ENCODE data around the gene UBE2I.
"Not testable (repeated sequence)": the region's sequence is repeated elsewhere in the genome, so short reads cannot be mapped to it uniquely, and the experiment has no call there.

The UBE2I gene

GRCh38 chr16:1314399-1315068 lies 5.1 kb downstream of the UBE2I start:
- no peak for DNase-seq (ENCODE audit: low read depth)

GRCh38 chr16:1315081-1316032 lies 5.9 kb downstream of the UBE2I start:
- no peak for DNase-seq (ENCODE audit: low read depth)

GRCh38 chr16:1316033-1316405 lies 6.6 kb downstream of the UBE2I start:
- no peak for DNase-seq (ENCODE audit: low read depth)

GRCh38 chr16:1317479-1318267 lies 8.2 kb downstream of the UBE2I start:
- DNase-seq (ENCODE audit: low read depth) = no peak

- no peak for DNase-seq (ENCODE audit: low read depth)
Measured at GRCh38 chr16:1318268-1318545, 8.8 kb downstream of the UBE2I start.

GRCh38 chr16:1319041-1319440 lies 9.6 kb downstream of the UBE2I start:
- DNase-seq (ENCODE audit: low read depth) = no peak

- no peak for DNase-seq (ENCODE audit: low read depth)
Measured at GRCh38 chr16:1320097-1320496, 10.7 kb downstream of the UBE2I start.

GRCh38 chr16:1320658-1321240 lies 11.3 kb downstream of the UBE2I start:
- no peak for DNase-seq (ENCODE audit: low read depth)

- DNase-seq (ENCODE audit: low read depth) = no peak
Measured at GRCh38 chr16:1322407-1322806, 13.0 kb downstream of the UBE2I start.

- DNase-seq (ENCODE audit: low read depth) = no peak
Measured at GRCh38 chr16:1323296-1324239, 14.1 kb downstream of the UBE2I start.

- no peak for DNase-seq (ENCODE audit: low read depth)
Measured at GRCh38 chr16:1324286-1324826, 14.9 kb downstream of the UBE2I start.

GRCh38 chr16:1325261-1325660 lies 15.8 kb downstream of the UBE2I start:
- DNase-seq (ENCODE audit: low read depth) = no peak

- no peak for DNase-seq (ENCODE audit: low read depth)
Measured at GRCh38 chr16:1325673-1326371, 16.4 kb downstream of the UBE2I start.

GRCh38 chr16:1326391-1326790 lies 17.0 kb downstream of the UBE2I start:
- no peak for DNase-seq (ENCODE audit: low read depth)

GRCh38 chr16:1326946-1327618 lies 17.6 kb downstream of the UBE2I start:
- DNase-seq (ENCODE audit: low read depth) = no peak

GRCh38 chr16:1327619-1327947 lies 18.1 kb downstream of the UBE2I start:
- no peak for DNase-seq (ENCODE audit: low read depth)

- DNase-seq (ENCODE audit: low read depth) = not testable (repeated sequence)
Measured at GRCh38 chr16:1328136-1328535, 18.7 kb downstream of the UBE2I start.

- not testable (repeated sequence) for DNase-seq (ENCODE audit: low read depth)
Measured at GRCh38 chr16:1328961-1329360, 19.5 kb downstream of the UBE2I start.

- no peak for DNase-seq (ENCODE audit: low read depth)
Measured at GRCh38 chr16:1330260-1330914, 21.0 kb downstream of the UBE2I start.

All from stimulated activated CD4-positive, alpha-beta T cell treated with anti-CD3 and anti-CD28 coated beads, Interleukin-2, amount 100 ng/mL, for 4 hours (primary cell).